ENCODE data around the gene LCLAT1.

Gene LCLAT1

DNA sequence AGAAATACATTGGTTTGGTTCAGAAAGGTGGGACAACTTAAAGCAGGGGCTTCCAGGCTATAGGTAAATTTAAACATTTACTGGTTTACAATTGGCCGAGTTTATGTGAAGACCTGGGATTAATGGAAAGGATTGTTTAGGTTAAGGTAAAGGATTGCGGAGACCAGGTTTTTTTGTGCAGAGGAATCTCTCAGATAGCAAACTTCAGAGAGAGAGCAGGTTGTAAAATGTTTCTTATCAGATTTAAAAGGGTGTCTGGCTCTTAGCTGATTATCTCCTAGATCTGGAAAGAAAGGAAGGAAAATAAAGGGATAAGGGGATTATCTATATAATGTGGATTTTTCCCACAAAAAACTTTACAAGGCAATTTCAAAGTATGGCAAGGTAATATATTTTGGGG is 101.3 kb downstream of the LCLAT1 start:
- no peak overlapping the region for H3K27ac ChIP-seq

DNA sequence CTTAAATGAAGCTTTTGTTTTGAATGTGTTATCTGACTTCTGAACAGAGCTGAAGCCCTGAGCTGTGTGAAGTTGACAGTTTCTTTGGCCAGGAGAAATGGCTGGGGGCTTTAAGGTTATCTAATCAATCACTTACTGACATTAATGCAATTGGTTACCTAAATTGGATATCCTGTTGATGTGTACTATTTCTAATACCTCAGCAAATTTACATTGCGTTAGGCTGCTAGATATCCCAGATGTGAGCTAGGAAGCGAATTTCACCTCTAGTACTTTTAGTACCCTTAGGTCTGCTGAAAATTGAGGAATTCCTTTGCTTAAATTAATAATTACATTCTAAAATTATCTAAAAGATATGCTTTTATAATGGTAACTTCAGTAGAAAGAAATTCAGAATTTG is 102.0 kb downstream of the LCLAT1 start:
- no peak for TF ChIP-seq ZFX (IDR thresholded peaks at IDR 0.05)
- TF ChIP-seq, protein P1, sequence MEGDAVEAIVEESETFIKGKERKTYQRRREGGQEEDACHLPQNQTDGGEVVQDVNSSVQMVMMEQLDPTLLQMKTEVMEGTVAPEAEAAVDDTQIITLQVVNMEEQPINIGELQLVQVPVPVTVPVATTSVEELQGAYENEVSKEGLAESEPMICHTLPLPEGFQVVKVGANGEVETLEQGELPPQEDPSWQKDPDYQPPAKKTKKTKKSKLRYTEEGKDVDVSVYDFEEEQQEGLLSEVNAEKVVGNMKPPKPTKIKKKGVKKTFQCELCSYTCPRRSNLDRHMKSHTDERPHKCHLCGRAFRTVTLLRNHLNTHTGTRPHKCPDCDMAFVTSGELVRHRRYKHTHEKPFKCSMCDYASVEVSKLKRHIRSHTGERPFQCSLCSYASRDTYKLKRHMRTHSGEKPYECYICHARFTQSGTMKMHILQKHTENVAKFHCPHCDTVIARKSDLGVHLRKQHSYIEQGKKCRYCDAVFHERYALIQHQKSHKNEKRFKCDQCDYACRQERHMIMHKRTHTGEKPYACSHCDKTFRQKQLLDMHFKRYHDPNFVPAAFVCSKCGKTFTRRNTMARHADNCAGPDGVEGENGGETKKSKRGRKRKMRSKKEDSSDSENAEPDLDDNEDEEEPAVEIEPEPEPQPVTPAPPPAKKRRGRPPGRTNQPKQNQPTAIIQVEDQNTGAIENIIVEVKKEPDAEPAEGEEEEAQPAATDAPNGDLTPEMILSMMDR (conservative IDR thresholded peaks at IDR 0.05): no peak
- H3K27ac ChIP-seq: no peak overlapping the region

More for the DNA sequence above, 101.3 kb downstream of the LCLAT1 start:
- TF ChIP-seq, protein P1 (conservative IDR thresholded peaks at IDR 0.05): no peak
- no peak for TF ChIP-seq ZFX (IDR thresholded peaks at IDR 0.05)

DNA sequence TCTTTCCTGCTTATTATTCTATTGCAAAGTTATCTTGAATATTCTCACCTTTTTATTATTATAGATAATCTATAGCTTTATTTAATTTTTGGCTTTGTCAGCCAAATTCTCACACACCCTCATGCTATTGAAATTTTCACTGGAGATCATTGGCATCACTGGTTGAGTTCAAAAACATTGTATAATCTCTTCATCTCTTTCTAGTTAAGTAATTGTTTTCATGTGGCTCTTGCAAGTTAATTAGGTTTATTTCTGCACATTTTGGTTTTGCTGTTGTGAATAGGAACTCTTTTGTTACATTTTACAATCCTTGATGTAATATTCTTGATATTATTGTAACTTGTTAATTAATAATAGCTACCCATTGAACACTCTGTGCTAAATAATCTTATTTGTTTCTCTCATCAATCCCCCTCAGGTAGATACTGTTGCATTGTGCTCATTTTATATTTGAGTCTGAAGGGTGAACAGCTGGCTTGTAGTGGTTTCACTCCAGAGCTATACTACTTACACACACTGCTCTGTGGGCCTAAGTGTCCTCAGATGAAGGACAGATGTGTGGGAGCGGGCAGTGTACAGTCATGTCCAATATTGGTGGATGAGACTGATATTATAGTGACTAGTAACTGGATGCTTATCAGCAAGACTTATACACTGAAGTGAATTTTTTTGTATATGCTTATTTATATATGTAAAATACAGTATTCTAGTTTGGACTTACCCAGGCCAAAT is 112.7 kb downstream of the LCLAT1 start:
- TF ChIP-seq, protein P1 (conservative IDR thresholded peaks at IDR 0.05): no peak
- TF ChIP-seq ZFX (IDR thresholded peaks at IDR 0.05): no peak
- no peak overlapping the region for H3K27ac ChIP-seq

DNA sequence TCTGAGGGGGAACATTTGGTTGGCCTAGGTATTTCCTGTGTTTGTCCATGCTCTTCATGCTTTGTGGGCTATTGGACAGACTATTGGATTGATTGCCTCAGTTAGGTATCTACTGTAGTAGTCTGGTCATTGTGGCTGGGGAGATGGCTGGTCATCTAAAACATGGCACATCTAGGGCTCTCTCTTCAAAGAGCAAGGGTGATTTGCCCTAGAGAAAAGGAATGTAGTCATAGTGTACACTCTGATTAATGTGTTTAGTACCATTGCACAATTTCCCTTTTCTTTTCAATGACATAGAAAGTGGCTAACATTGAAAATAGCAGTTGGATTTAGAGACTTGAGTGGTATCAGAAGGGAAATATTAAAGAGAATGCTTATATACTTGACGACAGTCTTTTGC is 114.3 kb downstream of the LCLAT1 start:
- TF ChIP-seq ZFX (IDR thresholded peaks at IDR 0.05): no peak
- TF ChIP-seq, protein P1 (conservative IDR thresholded peaks at IDR 0.05): no peak
- no peak overlapping the region for H3K27ac ChIP-seq

DNA sequence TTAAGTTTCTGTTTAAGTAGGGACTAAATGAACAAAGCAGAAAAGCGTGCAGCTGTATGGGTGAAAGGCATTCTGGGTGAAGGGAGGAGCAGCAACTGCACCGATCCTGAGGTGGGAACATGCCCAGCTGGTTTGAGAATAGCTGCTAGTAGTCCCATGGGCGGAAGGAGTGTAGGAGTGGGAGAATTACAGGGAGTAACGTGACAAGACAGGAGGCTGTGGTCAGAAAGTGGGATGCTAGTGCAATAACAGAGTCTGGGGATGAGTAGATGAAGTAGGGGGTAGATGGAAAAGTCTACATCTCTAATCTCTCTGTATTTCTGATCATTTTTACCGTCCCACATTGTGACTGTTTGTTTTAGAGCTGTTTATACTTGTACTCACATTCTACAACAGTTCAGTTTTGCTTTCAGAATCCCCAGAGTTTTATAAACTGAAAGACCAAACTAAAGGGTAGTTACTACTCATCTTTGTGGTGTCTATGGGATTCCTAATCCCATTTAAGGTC is 118.9 kb downstream of the LCLAT1 start:
- H3K27ac ChIP-seq: no peak overlapping the region
- TF ChIP-seq, protein P1 (conservative IDR thresholded peaks at IDR 0.05): no peak
- TF ChIP-seq ZFX (IDR thresholded peaks at IDR 0.05): no peak

DNA sequence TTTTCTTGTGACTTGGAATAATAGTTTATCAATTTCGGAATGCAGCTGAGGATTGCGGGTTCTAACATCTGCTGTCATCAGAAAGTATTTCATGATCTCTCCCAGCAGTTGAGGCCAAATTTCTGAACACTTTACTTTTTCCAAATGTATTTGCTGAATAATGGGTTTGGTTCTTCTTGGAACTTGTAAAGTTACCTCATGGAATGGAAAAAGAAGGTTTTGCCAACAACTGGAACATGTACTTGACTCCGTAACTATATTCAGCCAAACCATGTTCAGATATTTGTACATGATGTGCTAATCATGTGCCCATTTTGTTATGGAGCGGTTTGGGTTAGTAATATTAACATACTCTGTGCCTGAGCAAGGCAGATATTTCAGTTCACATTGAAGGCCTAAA is 119.6 kb downstream of the LCLAT1 start:
- no peak overlapping the region for H3K27ac ChIP-seq
- no peak for TF ChIP-seq ZFX (IDR thresholded peaks at IDR 0.05)
- TF ChIP-seq, protein P1 (conservative IDR thresholded peaks at IDR 0.05): no peak

DNA sequence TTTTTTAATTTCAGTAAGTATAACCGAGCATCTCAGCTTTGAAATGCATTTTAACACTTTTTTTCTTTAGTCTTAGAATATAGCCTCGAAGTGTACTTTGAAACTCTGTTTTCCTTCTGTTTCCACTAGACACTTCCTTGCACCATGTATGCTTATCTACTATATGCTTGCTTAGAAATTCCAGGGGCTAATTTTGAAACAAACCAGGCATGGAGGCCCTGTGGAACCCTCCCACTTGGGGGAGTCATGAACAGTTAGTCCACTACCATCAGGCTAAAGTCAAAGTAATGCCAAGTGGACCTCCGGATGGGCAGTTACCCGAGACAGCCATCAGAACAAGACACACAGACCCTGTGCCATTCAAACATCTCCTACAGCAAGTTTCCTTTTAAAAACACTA is 120.3 kb downstream of the LCLAT1 start:
- no peak overlapping the region for H3K27ac ChIP-seq
- no peak for TF ChIP-seq ZFX (IDR thresholded peaks at IDR 0.05)
- TF ChIP-seq, protein P1 (conservative IDR thresholded peaks at IDR 0.05): no peak
